K562 treated with DMSO at 1 percent for 4 hours (cell line): Measurements from ENCODE around the gene KIF17. TPM values are rescaled to one million over a fixed set of nuclear protein-coding genes. Genes with fewer than 3 reads are reported as not detected.

Experiments used
- total RNA-seq: library from RNA; unstranded; fragments of 300-600 nt; gene quantifications from 2 replicates; pipeline ENCODE4 v1.2.3, GENCODE V29; 2022; ENCODE audit not compliant: insufficient read depth

KIF17 gene
- not detected in 2 replicates for total RNA-seq

DNA sequence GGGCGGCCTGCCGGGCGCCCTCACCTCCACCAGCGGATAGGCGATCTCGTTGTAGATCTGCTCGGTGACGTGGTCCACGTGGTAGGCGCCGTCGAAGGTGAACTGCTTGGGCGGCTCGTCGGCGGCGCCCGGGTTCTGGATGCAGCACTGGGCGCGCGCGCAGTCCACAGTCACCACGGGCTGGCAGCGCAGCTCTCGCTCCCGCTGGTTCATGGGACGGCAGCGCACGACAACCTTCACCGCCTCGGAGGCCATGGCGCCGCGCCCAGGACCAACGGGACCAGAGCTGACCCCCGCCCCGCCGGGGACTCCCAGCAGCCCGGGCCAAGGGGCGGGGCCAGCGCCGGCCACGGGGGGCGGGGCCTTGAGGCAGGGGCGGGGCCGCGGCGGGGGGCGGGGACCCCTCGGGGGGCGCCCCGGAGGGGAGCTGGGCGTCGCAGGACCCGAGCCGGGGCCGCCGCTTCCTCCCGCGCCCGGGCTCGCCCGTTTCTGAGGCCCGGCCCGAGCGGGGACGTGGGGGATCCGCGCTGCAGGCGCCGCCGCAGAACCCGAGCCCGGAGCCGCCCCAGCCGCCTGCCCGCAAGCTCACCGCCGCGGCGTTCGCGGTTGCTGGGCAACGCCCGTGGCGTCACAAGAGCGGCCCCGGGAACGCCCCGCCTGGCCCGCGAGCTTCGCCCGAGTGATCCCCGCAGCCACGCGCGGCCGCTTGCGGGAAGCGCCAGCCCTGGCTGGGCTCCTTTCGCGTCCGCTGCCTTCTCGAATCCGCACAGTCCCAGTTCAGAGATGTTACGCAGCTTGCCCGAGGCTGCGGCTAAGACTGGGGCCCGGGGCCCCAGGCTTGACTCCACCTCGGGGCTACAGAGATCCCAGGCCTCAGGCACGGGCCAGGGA lies at the start of gene KIF17:
TSS of gene KIF17 (minus strand) at position 556 of the 891 bp plus-strand sequence. CDS start at position 255, 301 bp downstream.

DNA sequence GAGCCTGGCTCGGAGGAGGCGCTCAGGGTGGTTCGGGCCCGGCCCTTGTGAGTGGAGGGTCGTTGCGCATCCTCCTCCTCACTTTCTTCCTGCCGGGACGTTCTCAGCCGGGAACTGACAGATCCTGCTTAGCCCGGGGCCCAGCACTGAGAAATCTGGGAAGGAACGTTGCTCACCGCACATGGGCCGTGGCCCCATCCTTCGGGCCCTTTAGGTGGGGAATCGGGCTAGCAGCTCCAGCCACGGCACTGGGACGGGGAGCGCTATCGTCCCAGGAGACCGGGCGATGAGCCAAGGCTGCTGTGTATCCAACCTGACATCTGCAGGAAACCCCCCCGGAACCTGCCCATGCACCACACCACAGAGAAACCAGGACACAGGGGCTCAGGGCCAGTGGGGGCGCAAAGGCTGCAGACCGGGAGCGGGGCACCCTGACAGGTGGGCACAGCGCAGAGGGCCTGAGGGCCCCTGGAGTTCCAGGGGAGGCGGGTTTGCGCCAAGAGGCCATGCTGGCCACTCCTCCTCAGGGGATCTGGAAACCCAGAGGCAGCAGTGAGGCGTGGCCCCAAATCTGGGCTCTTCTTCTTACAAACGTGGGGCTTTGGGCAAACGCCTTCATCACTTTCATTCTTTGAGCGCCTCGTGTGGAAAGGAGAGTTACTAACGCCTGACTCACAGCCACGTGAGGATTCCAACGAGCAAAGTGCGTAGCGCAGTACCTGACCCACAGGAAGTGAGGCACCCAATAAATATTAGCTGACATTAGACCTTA lies 15.0 kb upstream of the KIF17 start, which contains the start of gene SH2D5:
TSS of gene SH2D5 (minus strand) at position 116 of the 772 bp plus-strand sequence. CDS start 4,659 bp downstream, outside the sequence.

DNA sequence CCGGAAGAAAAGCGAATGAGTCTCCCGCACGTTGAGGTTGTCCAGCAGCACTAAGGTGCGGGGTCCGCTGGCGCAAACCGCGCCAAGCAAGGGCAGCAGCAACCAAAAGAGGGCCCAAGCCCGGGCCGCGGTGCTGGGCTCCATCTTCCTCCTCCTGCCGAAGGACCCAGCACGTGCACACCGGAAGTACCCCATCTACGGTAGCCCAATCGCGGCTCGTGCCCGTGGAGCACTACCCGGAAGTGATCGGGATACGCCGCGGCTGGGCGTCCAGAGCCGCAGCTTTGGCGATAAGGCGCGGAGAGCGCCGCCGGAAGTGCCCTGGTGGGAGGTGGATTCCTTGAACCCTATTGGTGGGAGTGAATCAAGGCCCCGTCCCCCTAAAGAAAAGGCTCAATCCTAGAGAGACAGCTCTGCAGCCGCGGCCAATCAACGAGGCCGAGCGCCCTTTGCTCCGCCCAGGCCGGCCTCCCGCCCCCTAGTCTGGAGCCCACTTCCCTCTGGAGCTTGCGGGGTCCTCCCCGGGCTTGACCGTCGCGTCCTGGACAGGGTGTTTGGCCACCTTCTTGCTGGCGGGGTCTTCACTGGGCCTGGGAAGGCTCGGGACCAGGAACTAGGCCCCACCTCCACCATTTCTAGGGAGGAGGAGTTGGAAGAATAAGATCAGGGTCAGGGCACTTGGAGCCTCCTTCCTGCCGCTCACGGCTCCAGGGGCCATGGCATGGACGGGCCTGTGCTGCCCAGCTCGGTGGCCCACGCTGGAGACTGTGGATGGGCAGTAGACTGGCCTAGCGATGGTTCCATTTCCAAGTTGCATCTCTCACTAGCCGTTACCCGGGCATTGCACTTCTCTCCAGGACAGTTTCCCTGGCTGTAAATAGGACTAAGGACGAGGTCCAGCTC lies 56.3 kb downstream of the KIF17 start, which contains the start of gene DDOST:
TSS of gene DDOST (minus strand) at position 163 of the 903 bp plus-strand sequence. CDS start at position 144, 19 bp downstream.

DNA sequence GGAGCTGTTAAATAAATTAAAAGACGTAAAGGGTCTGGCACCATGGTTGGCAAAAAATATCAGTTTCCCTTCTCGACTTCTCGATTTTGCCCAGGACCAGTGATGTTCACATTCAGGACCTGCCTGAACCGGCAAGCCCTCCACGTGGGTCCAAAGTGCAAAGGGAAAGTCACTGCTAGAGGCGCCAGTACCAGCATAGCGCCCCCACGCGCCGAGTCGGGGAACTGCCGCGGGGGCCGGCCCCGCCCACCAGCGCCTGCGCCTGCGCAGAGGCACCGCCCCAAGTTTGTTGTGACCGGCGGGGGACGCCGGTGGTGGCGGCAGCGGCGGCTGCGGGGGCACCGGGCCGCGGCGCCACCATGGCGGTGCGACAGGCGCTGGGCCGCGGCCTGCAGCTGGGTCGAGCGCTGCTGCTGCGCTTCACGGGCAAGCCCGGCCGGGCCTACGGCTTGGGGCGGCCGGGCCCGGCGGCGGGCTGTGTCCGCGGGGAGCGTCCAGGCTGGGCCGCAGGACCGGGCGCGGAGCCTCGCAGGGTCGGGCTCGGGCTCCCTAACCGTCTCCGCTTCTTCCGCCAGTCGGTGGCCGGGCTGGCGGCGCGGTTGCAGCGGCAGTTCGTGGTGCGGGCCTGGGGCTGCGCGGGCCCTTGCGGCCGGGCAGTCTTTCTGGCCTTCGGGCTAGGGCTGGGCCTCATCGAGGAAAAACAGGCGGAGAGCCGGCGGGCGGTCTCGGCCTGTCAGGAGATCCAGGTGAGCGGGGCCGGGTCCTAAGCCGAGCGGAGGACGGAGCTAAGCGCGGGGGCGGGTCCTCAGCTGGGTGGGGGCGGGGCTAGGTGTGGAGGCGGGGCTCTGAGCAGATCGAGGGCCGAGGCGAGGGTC lies 84.4 kb downstream of the KIF17 start, which contains the start of gene PINK1:
TSS of gene PINK1 (plus strand) at position 269 of the 875 bp plus-strand sequence. CDS start at position 360, 91 bp downstream.

Other genes with a start within 250 kb of the KIF17 start
- gene CAMK2N1, start 231.8 kb downstream of the KIF17 start, total RNA-seq: 1.9 and 2.5 TPM in 2 replicates
- 39.1 and 43.1 TPM in 2 replicates for gene MUL1, start 209.9 kb downstream of the KIF17 start, total RNA-seq
- 0.30 TPM in 1 of 2 replicates, not detected in the other for gene FAM43B, start 165.4 kb downstream of the KIF17 start, total RNA-seq
- not detected in 2 replicates for gene CDA, start 128.9 kb downstream of the KIF17 start, total RNA-seq
- 55.4 and 58.0 TPM in 2 replicates for gene PINK1, start 84.5 kb downstream of the KIF17 start, total RNA-seq
- gene DDOST, start 56.6 kb downstream of the KIF17 start, total RNA-seq: 314 and 353 TPM in 2 replicates
- 0.18 TPM in 1 of 2 replicates, not detected in the other for gene SH2D5, start 14.7 kb upstream of the KIF17 start, total RNA-seq
- gene HP1BP3, start 69.3 kb upstream of the KIF17 start, total RNA-seq: 173 and 251 TPM in 2 replicates